HTR-8/SVneo (cell line): ENCODE results near the gene ZNF12.

Experiments
- DNase-seq: peaks from one replicate; pipeline ENCODE4 v3.0.0; 2011; ENCODE audit warnings: low spot score, mixed read lengths; ENCODE audit not compliant: insufficient read length
- FAIRE-seq: peaks from 2 replicates; lab custom pipeline; 2011; peaks lifted over from hg19 to GRCh38; lab: Jason Lieb, UNC

ZNF12 gene

GRCh38 chr7:6648815-6649104 lies 58.0 kb downstream of the ZNF12 start:
- FAIRE-seq (no peak), DNase-seq (no peak)

GRCh38 chr7:6648066-6648814 lies 58.5 kb downstream of the ZNF12 start:
- DNase-seq (no peak), FAIRE-seq (no peak)

GRCh38 chr7:6647541-6647940 lies 59.2 kb downstream of the ZNF12 start:
- FAIRE-seq (no peak), DNase-seq (no peak)

GRCh38 chr7:6647080-6647479 lies 59.7 kb downstream of the ZNF12 start:
- FAIRE-seq, result peak; percentile 59
- no peak for DNase-seq

- no peak for FAIRE-seq
- no peak for DNase-seq
Observed at GRCh38 chr7:6646465-6646864, 60.3 kb downstream of the ZNF12 start.

- DNase-seq, result no peak
Observed at GRCh38 chr7:6644728-6645127, 62.0 kb downstream of the ZNF12 start.

GRCh38 chr7:6643915-6644625 lies 62.7 kb downstream of the ZNF12 start:
- FAIRE-seq (no peak), DNase-seq (no peak)

More at GRCh38 chr7:6644728-6645127, 62.0 kb downstream of the ZNF12 start:
- FAIRE-seq, result no peak

GRCh38 chr7:6642861-6643640 lies 63.7 kb downstream of the ZNF12 start:
- no peak for FAIRE-seq
- DNase-seq, result no peak

- FAIRE-seq (peak; percentile 13), DNase-seq (no peak)
Observed at GRCh38 chr7:6642239-6642839, 64.4 kb downstream of the ZNF12 start.

- peak; percentile 52 for FAIRE-seq
- DNase-seq, result no peak
Observed at GRCh38 chr7:6641305-6642035, 65.3 kb downstream of the ZNF12 start.

GRCh38 chr7:6640246-6640721 lies 66.5 kb downstream of the ZNF12 start:
- FAIRE-seq, result peak; percentile 49
- no peak for DNase-seq

GRCh38 chr7:6639627-6640026 lies 67.1 kb downstream of the ZNF12 start:
- no peak for DNase-seq
- no peak for FAIRE-seq

GRCh38 chr7:6639032-6639431 lies 67.7 kb downstream of the ZNF12 start:
- FAIRE-seq, result no peak

More at GRCh38 chr7:6639032-6639431, 67.7 kb downstream of the ZNF12 start:
- DNase-seq, result no peak
